DMS53 treated with DMSO at 0.1 percent for 48 hours (cell line): Measurements from ENCODE around the gene RNGTT.

Source experiments
- DNase-seq: peaks from one replicate; lab custom pipeline; 2025; ENCODE audit not compliant: unreplicated experiment; lab: John Stamatoyannopoulos, UW

RNGTT gene

DNA sequence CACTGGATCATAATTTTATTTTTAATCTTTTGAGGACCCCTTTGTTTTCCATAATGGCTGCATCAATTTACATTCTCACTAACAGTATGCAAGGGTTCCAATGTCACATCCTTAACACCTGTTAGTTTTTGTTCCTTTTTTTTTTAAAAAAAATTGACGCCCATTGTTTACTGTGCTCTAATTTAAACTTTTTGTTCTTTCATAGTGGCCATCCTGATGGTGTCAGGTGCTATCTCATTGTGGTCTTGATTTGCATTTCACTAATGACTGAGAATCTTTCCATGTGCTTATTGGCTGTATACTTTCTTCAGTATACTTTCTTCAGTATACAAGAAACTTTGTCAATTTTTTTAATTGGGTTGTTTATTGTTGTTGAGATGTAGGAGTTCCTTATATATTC, 347.0 kb downstream of the RNGTT start:
- no peak for DNase-seq

DNA sequence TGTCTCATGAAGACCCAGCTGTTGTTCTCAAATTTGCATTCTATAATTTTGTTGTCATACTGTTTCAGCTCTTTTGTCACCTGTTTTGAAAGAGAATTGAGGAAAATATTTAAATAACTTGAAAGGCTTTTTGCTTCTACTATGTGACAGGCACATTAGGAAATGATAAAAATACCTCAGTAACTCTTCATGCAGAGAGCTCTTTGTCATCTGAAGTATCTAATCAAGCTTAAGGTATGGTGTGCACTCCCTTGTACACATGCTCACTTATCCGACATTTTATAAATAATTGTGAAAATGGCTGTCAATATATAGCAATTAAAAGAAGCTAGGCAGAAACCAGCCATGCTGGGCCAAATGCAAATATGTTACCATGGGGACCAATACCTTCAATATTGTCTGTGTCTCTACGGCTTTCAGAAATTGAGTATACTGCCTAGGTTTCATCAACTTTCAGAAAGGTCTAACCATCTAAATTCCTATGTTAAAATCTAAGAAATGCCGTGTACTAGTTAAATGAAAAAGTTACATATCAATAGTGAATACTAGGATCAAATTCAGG, 349.0 kb downstream of the RNGTT start:
- DNase-seq, result no peak

DNA sequence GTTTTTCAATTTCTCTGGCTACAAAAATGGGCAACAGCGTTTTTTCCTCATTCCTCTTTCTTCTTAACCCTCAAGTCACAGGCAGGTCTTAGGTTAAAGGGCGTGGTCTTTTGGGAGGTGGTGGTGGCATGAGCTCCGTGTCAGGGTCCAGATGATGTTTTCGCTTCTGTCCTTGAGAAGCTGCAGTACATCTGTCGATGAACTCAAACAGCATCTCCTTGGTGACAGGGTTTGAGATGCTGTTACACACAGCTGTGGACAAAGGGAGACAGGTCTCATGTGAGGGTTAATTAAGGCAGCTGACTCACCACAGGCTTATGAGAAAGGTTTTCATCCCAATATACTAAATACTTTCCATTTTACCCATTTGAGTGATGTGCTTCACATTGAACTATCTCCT, 350.8 kb downstream of the RNGTT start:
- no peak for DNase-seq

DNA sequence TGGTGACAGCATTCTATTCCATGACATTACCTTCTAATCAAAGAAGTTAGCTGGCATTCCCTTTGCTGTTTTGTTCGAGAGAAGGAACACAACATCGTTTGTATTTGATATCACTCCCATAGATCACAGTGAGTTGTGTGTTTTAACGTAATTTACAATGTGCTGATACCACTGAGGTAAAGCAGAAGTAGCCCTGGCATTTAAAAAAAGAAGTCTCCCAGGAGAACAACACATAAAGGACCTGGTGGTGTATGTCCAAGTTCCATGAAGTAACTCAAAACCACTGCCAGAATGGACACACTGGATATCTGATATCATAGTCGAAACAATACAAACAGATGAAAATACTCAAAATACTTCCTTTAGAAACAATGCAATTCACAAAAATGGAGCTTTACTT, 351.7 kb downstream of the RNGTT start:
- no peak for DNase-seq

DNA sequence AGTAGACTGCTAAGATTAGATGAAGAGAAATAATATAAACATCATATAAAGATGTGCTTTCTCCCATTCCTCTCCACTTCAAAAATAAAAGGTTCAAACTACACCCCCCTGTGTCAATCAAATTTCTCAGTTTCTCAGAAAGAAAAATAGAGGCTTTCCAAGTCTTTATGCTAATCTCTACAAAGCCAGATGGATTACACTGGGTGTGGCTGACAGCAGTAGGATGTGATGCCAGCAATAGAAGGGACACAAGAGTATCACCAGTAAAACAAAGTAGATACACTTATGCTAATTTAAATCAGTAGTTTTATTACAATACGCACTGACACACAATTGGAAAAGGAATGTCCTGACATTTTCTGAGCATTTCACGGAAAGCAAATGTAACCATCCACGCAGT, 353.4 kb downstream of the RNGTT start:
- no peak for DNase-seq

DNA sequence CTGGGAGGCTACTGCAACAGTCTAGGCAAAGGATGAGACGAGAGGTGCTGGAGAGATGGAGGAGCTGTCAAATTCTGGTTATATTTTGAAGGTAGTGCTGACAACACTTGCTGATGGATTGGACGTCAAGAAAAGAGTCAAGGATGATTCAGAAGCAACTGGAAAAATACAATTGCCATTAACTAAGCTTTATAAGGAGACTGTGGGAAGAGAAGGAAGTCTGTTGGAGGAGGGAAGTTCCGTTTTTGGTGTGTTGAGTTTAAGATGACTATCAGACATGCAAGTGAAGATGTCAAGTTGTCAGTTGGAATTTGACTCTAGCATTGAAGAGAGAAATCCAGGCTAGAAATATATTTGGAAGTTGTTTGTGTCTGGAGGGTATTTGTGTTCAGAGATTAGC, 358.1 kb downstream of the RNGTT start:
- no peak for DNase-seq

DNA sequence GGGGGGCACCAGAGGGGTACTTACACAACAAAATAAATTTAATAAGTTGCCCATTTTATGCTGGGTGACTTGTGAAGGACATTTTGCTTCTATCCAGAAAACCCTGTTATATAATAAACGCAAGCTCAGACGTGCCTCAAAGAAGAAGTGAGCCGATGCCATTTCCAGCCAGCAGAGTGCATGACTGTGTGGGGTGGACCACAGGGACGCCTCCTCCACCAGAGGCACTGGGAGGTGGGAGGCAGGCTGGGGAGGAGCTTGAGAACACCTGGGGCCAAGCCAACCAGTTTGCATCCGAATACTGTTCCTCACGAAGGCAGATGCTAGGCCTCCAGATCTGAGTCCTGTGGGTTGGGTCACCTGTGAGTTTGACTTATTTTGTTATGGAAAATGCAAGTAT, 363.8 kb downstream of the RNGTT start:
- DNase-seq, result no peak

DNA sequence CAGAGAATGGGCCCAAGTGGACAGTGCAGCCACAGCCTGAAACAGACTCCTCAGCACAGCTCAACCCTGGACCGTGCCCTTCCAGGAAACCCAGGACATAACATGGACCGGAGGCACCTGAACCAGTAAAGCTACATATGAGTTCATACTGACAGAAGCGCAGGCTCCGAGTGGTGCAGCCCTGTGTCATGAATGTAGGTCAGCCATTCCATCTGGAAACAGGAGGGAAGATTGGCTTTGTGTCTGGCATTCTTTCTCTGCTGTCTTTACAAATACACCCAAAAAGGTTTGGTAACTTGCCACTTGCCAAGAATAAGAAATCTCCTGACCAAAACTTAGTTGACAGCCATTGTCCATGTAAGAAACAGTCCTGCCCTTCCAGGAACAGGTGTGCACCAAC, 366.6 kb downstream of the RNGTT start:
- DNase-seq, result no peak

DNA sequence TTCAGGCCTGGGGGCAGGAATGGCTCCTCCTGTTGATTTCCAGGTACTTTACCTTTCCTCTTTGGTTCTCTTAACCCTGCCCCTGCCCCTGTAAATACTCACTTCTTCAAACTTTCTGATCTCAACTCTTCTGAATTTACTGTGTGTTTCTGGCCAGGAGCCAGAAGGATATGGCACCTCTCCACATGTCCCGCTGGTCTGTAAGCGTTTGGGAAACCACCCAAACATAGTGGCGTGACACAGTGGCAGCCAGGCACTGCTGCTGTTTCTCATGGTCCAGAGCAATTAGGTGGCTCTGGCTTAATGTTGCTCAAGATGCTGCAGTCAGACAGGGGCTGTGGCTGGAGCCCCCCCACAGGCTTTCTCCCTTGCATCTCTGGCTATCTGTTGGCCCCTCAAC, 374.5 kb downstream of the RNGTT start:
- DNase-seq, result no peak

DNA sequence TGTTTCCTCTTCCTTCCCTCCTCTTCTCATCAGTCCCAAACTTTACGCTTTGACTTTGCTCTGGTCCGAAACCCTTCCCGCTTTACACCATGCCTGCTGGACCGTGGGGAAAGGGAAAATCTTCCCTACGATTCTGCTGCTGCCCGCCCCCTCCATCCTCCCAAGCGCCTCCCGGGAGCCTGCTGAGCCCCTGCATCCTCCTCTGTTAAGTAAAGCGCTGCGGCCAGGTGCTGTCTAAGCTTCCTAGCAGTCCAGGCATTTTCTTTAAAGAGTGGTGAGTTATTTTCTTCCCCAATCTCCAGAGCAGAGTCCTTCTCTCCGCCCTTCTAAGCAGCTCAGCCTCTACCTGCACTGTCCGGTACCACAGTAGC, 376.3 kb downstream of the RNGTT start:
- no peak for DNase-seq

DNA sequence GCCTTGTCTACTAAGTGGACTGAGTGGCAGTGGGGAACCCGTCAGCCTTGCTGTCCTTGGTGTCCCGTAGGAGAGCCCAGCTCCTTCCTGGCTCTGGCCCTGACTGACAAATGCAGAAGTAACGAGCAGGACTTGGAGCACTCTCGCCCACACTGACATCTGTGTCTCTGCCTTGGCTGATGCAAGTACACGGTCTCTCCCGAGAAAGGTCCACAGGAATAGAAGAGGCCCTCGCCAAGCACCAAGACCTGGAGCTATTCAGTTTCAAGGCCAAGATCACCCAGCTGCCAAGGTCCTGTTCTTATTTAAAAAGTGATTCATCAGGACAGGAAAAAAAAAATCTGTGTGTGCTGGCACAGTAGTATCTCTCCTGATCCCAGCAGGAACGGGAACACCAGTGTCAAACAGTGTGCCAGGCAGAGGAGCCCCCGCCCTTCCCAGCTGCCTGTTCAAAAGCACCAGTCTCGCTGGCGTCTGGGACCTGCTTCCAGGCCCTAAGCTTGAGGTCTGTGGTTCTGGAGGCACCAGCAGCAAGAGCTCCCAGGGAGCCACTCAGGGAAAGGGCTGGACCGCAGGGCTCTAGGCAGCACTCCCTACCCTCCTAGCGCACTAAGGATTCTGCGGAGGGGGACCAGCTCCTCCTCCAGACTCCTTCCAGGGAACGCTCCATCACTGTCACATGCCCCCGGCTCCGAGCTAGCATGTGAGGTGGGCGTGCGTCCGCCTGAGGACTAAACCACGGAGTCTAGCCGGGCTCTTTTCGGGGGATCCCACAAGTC, 376.9 kb downstream of the RNGTT start:
- DNase-seq, result no peak

DNA sequence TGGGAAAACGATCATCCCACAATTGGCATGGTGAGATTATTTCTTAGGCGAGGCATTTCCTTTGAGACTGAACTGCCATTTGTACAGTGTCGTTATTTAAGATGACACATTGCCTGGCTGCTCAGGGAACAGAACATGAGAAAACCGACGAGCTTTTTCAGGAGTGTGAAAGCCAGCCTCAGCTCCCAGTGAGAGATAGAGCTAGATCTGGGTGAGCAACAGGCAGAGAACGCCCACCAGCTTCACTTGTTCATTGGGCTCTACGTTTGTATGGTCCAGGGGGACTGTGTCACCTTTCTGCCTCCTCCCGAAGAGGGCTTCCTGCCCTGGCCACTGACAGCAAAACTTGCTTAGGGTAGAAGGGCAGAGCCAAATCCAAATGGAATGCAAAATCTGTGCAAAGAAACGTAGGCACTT, 378.1 kb downstream of the RNGTT start:
- no peak for DNase-seq

DNA sequence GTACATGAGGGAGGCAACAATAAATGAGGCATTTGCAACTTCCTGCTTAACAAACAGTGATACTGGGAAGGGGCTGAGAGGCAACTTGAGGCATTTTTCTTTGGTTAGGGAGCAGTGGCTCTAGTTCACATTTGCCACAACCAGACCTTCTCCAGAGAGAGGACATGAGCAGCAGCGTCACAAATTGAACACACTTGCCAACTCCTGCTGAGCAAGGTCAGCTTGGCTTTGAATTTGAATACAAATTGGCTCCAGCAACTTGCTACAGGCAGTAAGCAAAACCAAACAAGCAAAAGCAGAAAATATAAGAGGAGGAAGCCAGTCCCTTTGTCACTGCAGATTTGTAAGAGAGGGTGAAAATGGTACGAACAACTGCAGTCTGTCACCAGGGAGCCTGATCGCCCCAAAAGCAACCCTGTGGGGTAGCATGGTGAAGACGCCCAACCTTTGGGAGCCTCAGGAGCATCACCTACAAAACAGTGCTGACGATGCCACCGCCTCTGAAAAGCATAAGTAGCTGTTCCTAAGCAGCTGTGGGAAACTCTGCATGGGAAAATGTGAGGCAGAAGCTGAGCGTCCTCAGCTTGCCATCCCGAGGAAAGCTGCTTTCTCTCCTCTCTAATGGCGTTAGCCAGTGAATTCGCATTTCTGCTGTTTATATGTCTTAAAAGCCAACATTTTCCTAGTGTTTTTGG, 378.7 kb downstream of the RNGTT start:
- DNase-seq, result no peak

DNA sequence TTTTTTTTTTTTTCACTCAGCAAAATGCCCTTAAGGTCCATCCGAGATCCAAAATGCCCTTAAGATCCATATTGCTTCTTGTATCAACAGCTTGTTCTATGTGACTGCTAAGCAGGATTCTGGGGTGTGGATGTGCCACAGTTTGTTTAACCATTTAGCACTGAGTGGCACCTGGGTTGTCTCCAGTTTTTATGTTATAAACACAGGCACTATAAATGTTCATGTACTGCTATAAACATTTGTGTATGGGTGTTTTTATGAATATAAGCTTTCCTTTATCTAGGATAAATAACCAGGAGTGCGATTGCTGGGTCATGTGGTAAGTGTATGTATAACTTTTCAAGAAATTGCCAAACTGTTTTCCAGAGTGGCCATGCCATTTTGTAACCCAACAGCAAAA, 386.0 kb downstream of the RNGTT start:
- DNase-seq, result no peak

DNA sequence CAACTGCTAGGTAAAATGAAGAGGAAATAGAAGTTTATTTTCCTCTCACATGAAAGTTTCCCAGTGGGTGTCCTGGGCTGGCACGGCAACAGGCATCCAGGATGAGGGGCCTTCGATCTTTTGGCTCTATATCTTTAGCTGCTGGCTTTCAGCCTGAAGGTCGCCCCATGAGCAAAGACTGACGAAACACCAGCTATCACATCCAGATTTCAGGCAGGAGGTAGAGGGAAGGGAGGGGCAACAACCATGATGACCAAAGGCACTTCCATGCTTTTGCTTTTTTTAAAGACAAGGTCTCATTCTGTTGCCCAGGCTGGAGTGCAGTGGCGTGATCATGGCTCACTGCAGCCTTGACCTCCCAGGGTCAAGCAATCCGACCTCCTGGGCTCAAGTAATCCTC, 387.9 kb downstream of the RNGTT start:
- DNase-seq, result no peak

DNA sequence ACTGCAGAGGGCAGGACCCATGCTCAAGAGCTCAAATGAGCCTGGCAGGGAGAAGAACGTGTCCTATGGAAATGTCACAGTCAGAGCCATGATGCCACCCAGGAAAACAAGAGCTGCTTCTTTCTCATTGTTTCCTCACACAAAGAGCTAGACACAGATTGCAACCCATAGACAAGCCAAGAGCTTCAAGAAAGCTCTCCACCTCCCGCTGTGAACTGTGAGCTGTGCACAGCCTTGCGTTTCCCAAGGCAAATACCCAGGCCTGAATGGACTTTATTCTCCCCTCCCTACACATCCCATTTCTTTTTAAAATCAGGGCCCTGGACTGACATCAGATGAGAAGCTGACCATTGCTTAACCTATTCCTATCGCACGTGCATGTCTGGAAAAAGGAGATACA, 388.8 kb downstream of the RNGTT start:
- no peak for DNase-seq

DNA sequence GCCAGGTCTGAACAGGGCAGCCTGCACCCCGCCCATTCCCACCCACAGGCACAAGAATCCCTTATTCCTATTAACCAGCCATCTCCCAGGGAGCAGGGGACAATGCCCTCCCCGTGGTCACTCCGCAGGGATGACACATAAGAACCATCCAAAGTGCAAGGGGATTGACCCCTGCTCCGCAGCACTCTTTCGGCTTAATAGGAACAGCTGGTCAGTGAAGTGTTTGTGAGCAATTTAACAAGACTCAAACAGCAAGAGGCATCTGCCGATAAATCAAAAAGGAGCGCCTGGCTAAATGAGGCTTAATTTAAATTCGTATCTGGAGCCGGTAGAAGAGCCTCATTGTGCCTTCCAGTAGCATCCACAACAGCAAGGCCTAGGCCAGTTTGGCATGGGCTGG, 389.4 kb downstream of the RNGTT start:
- DNase-seq, result no peak

DNA sequence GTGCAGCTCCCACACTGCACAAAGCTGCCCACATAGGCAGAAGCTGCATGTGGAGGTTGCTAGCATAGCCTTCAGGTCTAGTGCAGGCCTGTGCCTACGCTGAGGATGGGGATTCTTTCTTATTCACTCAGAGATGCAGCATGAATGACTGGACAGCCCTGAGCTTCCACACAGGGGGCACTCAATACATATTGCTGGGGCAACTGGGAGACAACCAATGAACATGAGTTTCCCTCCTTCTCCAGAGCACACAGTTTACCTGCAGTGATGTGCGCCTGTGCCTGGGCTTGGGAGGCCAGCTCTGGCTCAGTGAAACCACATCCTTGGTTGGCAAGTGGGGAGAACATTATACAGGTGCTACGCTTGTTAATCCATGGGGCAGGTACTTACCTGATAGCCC, 389.9 kb downstream of the RNGTT start:
- DNase-seq, result no peak

DNA sequence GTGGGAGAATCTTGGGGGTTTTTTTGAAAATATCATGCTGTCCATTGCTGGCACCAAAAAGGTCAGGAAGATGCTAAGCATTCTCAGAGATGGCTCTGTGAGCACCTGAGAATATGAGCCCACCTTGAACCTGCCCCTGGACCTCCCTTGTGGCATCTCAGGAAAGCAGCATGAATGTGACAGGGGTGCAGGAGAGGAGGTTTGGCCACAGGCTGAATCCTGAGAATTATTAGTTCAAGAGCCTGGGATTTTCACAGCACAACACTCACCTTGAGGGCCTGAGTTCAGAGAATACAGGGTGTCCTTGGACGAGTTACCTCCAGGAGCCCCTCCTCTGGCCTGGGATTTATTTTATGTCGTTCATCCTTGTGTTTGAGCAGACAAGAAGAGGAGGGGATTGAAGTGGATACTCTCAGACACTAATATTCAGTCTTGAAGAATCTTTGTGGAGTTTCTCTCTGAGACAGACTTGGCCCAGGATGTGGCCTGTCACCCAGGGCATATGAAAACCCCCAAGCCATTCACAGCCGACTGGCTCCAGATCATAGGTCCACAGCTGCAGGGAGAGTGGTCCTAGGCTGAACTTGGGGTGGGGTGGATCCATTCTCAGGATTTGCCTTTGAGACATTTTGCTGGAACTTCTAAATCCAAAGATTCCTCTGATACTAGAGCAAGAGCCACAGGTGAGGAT, 390.8 kb downstream of the RNGTT start:
- no peak for DNase-seq

DNA sequence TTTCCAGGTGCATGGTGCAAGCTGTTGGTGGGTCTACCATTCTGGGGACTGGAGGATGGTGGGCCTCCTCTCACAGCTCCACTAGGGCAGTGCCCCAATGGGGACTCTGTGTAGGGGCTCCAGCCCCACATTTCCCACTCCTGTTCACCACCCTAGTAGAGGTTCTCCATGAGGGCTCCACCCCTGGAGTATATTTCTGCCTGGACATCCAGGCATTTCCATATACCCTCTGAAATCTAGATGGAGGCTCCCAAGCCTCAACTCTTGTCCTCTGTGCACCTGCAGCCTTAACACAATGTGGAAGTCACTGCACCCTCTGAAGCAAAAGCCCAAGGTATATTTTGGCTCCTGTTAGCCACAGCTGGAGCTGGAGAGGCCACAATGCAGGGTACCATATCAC, 393.5 kb downstream of the RNGTT start:
- DNase-seq, result no peak

DNA sequence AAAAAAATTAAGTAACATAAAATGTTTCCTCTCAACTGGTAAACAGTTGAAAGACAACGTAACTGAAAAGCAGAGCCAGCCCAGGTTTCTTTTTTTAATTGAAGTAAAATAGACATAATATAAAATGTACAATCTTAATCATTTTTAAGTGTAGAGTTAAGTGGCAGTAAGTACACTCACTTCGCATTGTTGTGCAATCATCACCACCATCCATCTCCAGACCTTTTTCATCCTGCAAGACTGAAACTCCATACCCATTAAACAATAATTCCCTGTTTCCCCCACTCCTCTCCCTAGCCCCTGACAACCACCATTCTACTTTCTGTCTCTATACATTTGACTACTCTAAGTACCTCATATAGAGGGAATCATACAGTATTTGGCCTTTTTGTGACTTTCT, 395.7 kb downstream of the RNGTT start:
- DNase-seq, result no peak
